Upper lobe of left lung (tissue), 6 donors: ENCODE data around the gene CCDC178. TPM values are rescaled to one million over a fixed set of nuclear protein-coding genes. Genes with fewer than 3 reads are reported as not detected.
"Not testable (repeated sequence)": the region's sequence is repeated elsewhere in the genome, so short reads cannot be mapped to it uniquely, and the experiment has no call there.

Experiments
- ATAC-seq, 2 donors: fragments of 200-7000 bp; cut with Tn5 transposase; one replicate each; pipeline ENCODE4 v1.9.1; 2022; ENCODE audit warnings: mild to moderate bottlenecking in 2 of 2, moderate library complexity in 2 of 2; ENCODE audit not compliant: low FRiP score in 2 of 2
- DNase-seq, 2 donors: peaks; one replicate each; pipeline ENCODE4 v3.0.0-alpha.2; 2019 to 2020
- H3K27ac ChIP-seq, 4 donors: fragments of 200-600 bp; sonication (generic); one replicate each; pipeline ENCODE4 v1.5.1; 2016 to 2019
- H3K27me3 ChIP-seq, 4 donors: fragments of 200-600 bp; sonication (generic); one replicate each; pipeline ENCODE4 v1.5.1; 2017 to 2019
- H3K36me3 ChIP-seq, 4 donors: fragments of 200-600 bp; sonication (generic); one replicate each; pipeline ENCODE4 v1.5.1; 2016 to 2019
- H3K4me1 ChIP-seq, 4 donors: fragments of 200-600 bp; sonication (generic); one replicate each; pipeline ENCODE4 v1.5.1; 2018 to 2019
- H3K4me3 ChIP-seq, 4 donors: fragments of 200-600 bp; sonication (generic); one replicate each; pipeline ENCODE4 v1.5.1; 2017 to 2019; ENCODE audit warnings: mild to moderate bottlenecking in 2 of 4, moderate library complexity in 1 of 4
- H3K9me3 ChIP-seq, 4 donors: fragments of 200-600 bp; sonication (generic); one replicate each; pipeline ENCODE4 v1.5.1; 2018 to 2019
- EP300 ChIP-seq, 4 donors: sonication (generic); formaldehyde crosslinking; IDR thresholded peaks; one replicate each; pipeline ENCODE4 v1.5.1; 2017; ENCODE audit warnings: antibody characterized with exemption in 4 of 4, control low read depth in 2 of 4
- POLR2A ChIP-seq, 4 donors: fragments of 450-650 bp; IDR thresholded peaks; one replicate each; pipeline ENCODE4 v1.5.1; 2016 to 2017; ENCODE audit warnings: antibody characterized with exemption in 4 of 4, mild to moderate bottlenecking in 2 of 4
- POLR2AphosphoS5 ChIP-seq, 2 donors: sonication (generic); formaldehyde crosslinking; IDR thresholded peaks; one replicate each; pipeline ENCODE4 v1.5.1; 2017; ENCODE audit warnings: antibody characterized with exemption in 2 of 2
- WGBS, 2 donors: methylation state at CpG; one replicate each; pipeline ENCODE4 v1.1.5; 2017 to 2018; 5-methylcytosine and 5-hydroxymethylcytosine counted together
- total RNA-seq, 6 donors: library from RNA; depleted of rRNA in 4 of 6; stranded (reverse); fragments of >200 nt in 4 of 6; gene quantifications; one replicate each; pipeline versions ENCODE4 v1.1.0 to v1.2.1, GENCODE V29; 2016 to 2021
- TF ChIP-seq, protein P1 (sequence below), 6 experiments: fragments of 450-650 bp in 4 of 6; fragments of 200-600 bp in 2 of 6; sonication (generic) in 2 of 6; IDR thresholded peaks; one replicate each; pipeline ENCODE4 v1.5.1; 2016 to 2019; ENCODE audit warnings: antibody characterized with exemption in 6 of 6
- donor health status: DM: no; HTN: no; CAD: no; lungs with moderate emphysema.
- donor health status: DM: no; HTN: yes; CAD: no; lungs with severe emphysema.

The CCDC178 gene
- total RNA-seq, 6 donors from 2014 or later: 0.89 to 1.4 TPM; not detected in 4

GRCh38 chr18:33184958-33185357 is 255.6 kb downstream of the CCDC178 start:
- no peaks in the 10 kb centered on the region for H3K9me3 ChIP-seq
- ATAC-seq (no peak), DNase-seq (no peak)
- WGBS, 2 donors: 57 to 70% methylated on average over 3 of the region's 3 CpGs
- H3K36me3 ChIP-seq: no peaks in the 10 kb centered on the region
- no peaks in the 10 kb centered on the region for H3K4me1 ChIP-seq
- no peak overlapping the region for H3K27ac ChIP-seq
- H3K4me3 ChIP-seq: no peak overlapping the region
- TF ChIP-seq POLR2AphosphoS5 (IDR thresholded peaks at IDR 0.05): no peak
- no peak for TF ChIP-seq EP300 (IDR thresholded peaks at IDR 0.05)
- TF ChIP-seq, protein P1, sequence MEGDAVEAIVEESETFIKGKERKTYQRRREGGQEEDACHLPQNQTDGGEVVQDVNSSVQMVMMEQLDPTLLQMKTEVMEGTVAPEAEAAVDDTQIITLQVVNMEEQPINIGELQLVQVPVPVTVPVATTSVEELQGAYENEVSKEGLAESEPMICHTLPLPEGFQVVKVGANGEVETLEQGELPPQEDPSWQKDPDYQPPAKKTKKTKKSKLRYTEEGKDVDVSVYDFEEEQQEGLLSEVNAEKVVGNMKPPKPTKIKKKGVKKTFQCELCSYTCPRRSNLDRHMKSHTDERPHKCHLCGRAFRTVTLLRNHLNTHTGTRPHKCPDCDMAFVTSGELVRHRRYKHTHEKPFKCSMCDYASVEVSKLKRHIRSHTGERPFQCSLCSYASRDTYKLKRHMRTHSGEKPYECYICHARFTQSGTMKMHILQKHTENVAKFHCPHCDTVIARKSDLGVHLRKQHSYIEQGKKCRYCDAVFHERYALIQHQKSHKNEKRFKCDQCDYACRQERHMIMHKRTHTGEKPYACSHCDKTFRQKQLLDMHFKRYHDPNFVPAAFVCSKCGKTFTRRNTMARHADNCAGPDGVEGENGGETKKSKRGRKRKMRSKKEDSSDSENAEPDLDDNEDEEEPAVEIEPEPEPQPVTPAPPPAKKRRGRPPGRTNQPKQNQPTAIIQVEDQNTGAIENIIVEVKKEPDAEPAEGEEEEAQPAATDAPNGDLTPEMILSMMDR (IDR thresholded peaks at IDR 0.05): no peak
- TF ChIP-seq POLR2A (IDR thresholded peaks at IDR 0.05): no peak
- H3K27me3 ChIP-seq: no peaks in the 10 kb centered on the region

GRCh38 chr18:33184175-33184574 is 256.3 kb downstream of the CCDC178 start:
- Histone ChIP-seq H3K27me3 (no peaks in the 10 kb centered on the region), H3K36me3 (no peaks in the 10 kb centered on the region), H3K4me3 (no peak overlapping the region), H3K9me3 (no peaks in the 10 kb centered on the region), H3K4me1 (no peaks in the 10 kb centered on the region), H3K27ac (no peak overlapping the region)
- TF ChIP-seq EP300 (IDR thresholded peaks at IDR 0.05) (no peak), POLR2AphosphoS5 (IDR thresholded peaks at IDR 0.05) (no peak), POLR2A (IDR thresholded peaks at IDR 0.05) (no peak)
- TF ChIP-seq, protein P1 (IDR thresholded peaks at IDR 0.05): no peak
- ATAC-seq (no peak), DNase-seq (no peak)
- WGBS, 2 donors: 27 to 30% methylated on average over 3 of the region's 3 CpGs

GRCh38 chr18:33183136-33183535 is 257.4 kb downstream of the CCDC178 start:
- H3K4me1 ChIP-seq: no peaks in the 10 kb centered on the region
- no peaks in the 10 kb centered on the region for H3K27me3 ChIP-seq
- no peak for DNase-seq
- H3K36me3 ChIP-seq: no peaks in the 10 kb centered on the region
- H3K9me3 ChIP-seq: no peaks in the 10 kb centered on the region
- no peak overlapping the region for H3K4me3 ChIP-seq
- 83% methylated on average over 4 of the region's 4 CpGs for WGBS, 2 donors
- H3K27ac ChIP-seq: no peak overlapping the region
- no peak for ATAC-seq
- TF ChIP-seq, protein P1 (IDR thresholded peaks at IDR 0.05): no peak
- no peak for TF ChIP-seq POLR2AphosphoS5 (IDR thresholded peaks at IDR 0.05)
- TF ChIP-seq EP300 (IDR thresholded peaks at IDR 0.05): no peak
- TF ChIP-seq POLR2A (IDR thresholded peaks at IDR 0.05): no peak

DNA sequence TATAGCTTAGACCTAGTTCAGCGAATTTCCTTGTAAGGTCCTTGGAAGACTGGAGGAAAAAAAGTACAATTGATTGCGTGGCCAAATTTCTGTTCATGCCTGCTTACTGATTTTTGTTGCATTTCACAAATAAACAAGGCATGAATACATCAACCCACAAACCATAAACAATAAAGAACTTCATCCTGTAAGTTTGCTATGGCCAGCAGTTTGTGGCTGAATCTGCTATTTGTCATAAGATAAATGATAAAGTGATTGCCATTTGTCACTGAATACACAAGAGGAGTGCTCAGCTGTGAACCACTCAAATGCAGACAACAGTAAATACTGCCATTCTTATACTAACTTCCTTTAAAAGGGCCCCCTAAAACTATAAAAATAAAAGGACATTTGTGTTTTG is 259.5 kb downstream of the CCDC178 start:
- ATAC-seq (no peak), DNase-seq (no peak)
- no peaks in the 10 kb centered on the region for H3K4me1 ChIP-seq
- WGBS, 2 donors: 76 to 77% methylated on average over 2 of the region's 2 CpGs
- H3K27me3 ChIP-seq: no peaks in the 10 kb centered on the region
- no peak for TF ChIP-seq POLR2AphosphoS5 (IDR thresholded peaks at IDR 0.05)
- no peak overlapping the region for H3K27ac ChIP-seq
- H3K9me3 ChIP-seq: no peaks in the 10 kb centered on the region
- no peak overlapping the region for H3K4me3 ChIP-seq
- H3K36me3 ChIP-seq: no peaks in the 10 kb centered on the region

DNA sequence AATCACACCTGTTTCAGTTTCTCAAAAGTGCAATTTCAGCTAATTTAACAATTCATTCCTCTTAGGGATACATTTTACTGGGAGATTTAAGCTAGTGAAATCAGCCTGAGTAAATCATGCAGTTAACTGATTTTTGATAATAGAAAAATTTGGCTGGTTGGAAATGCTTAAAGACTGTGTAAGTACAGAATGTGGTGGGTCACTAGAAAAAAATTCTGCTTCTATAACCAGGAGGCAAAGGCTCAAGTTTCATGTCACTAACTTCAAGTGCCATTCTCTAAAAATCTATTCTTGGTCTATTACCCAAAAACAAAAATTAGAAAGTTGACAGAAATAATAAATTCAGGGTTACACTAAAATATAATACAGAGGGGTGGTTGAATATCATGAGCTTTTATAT is 271.3 kb downstream of the CCDC178 start:
- no peaks in the 10 kb centered on the region for H3K27me3 ChIP-seq
- no peaks in the 10 kb centered on the region for H3K4me1 ChIP-seq
- H3K9me3 ChIP-seq: no peaks in the 10 kb centered on the region
- no peaks in the 10 kb centered on the region for H3K36me3 ChIP-seq
- no peak for TF ChIP-seq POLR2AphosphoS5 (IDR thresholded peaks at IDR 0.05)
- TF ChIP-seq, protein P1 (IDR thresholded peaks at IDR 0.05): no peak
- no peak for TF ChIP-seq EP300 (IDR thresholded peaks at IDR 0.05)
- TF ChIP-seq POLR2A (IDR thresholded peaks at IDR 0.05): no peak
- no peak overlapping the region for H3K27ac ChIP-seq
- ATAC-seq (no peak), DNase-seq (no peak)
- H3K4me3 ChIP-seq: no peak overlapping the region

DNA sequence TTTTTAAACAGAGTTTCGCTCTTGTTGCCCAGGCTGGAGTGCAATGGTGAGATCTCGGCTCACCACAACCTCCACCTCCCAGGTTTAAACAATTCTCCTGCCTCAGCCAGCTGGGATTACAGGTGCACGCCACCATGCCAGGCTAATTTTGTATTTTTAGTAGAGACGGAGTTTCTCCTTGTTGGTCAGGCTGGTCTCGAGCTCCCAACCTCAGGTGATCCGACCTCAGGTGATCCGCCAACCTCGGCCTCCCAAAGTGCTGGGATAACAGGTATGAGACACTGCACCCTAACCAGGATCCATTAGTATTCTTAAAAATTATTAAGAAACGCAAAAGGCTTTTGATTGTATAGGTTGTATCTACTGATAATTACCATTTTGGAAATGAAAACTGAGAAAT is 276.4 kb downstream of the CCDC178 start:
- not testable (repeated sequence) for H3K9me3 ChIP-seq, H3K27me3 ChIP-seq, H3K27ac ChIP-seq, ATAC-seq, H3K4me1 ChIP-seq, H3K4me3 ChIP-seq, DNase-seq, H3K36me3 ChIP-seq
- 94 to 96% methylated on average over 9 of the region's 9 CpGs for WGBS, 2 donors
